H1 (cell line): ENCODE data around the gene UBC. TPM values are rescaled to one million over a fixed set of nuclear protein-coding genes. Genes with fewer than 3 reads are reported as not detected.
A peak's percentile ranks its signal among the peaks of the same experiment; 100 is the strongest.

Source experiments
- CTCF ChIA-PET: fragments of 300-600 bp; sonication (Branson Sonifier 250); formaldehyde crosslinking; loops from one replicate; lab custom pipeline; 2021; ENCODE audit not compliant: partially characterized antibody; lab: Charles Lee
- POLR2A ChIA-PET: fragments of 300-600 bp; sonication (Branson Sonifier 250); formaldehyde crosslinking; loops from one replicate; lab custom pipeline; 2021; ENCODE audit warnings: inconsistent platforms; ENCODE audit not compliant: partially characterized antibody; lab: Charles Lee
- DNase-seq, 2 experiments: peaks; one replicate each; pipeline versions ENCODE4 v3.0.0 to v3.0.0-alpha.2; 2010 to 2022; ENCODE audit warnings: low spot score in 2 of 2, low read depth in 1 of 2, mixed read lengths in 1 of 2
- FAIRE-seq: peaks from 2 replicates; lab custom pipeline; 2011; peaks lifted over from hg19 to GRCh38; lab: Jason Lieb, UNC
- H2AFZ ChIP-seq: 2 replicates; pipeline ENCODE4 v1.8.1; 2012; ENCODE audit warnings: low read length, inconsistent platforms
- H2AK5ac ChIP-seq: 2 replicates; pipeline ENCODE4 v1.6.1; 2013; ENCODE audit warnings: low read depth, low read length
- H2BK120ac ChIP-seq: replicated peaks from 2 replicates; pipeline ENCODE3; 2013; ENCODE audit warnings: low read depth, low read length, inconsistent platforms
- H2BK12ac ChIP-seq: 2 replicates; pipeline ENCODE4 v1.6.1; 2013; ENCODE audit warnings: low read depth, low read length
- H2BK15ac ChIP-seq: 2 replicates; pipeline ENCODE4 v1.6.1; 2013; ENCODE audit warnings: low read length
- H2BK20ac ChIP-seq: 2 replicates; pipeline ENCODE4 v1.6.1; 2013; ENCODE audit warnings: low read length
- H2BK5ac ChIP-seq: 2 replicates; pipeline ENCODE4 v1.6.1; 2013; ENCODE audit warnings: low read depth, low read length
- H3K14ac ChIP-seq: 2 replicates; pipeline ENCODE4 v1.6.1; 2013; ENCODE audit warnings: inconsistent platforms; ENCODE audit not compliant: insufficient read length
- H3K18ac ChIP-seq: 2 replicates; pipeline ENCODE4 v1.6.1; 2013; ENCODE audit warnings: low read length; ENCODE audit errors: extremely low read depth
- H3K23ac ChIP-seq: 2 replicates; pipeline ENCODE4 v1.6.1; 2013; ENCODE audit warnings: inconsistent platforms; ENCODE audit not compliant: insufficient read length
- H3K23me2 ChIP-seq: 2 replicates; pipeline ENCODE4 v1.6.1; 2013; ENCODE audit warnings: low read depth, low read length
- H3K27ac ChIP-seq: 2 replicates; pipeline ENCODE4 v1.6.1; 2011; ENCODE audit warnings: low read depth, low read length, inconsistent platforms
- H3K27me3 ChIP-seq, 4 experiments: replicated peaks in 1 of 4; 1 replicate in 1 of 4; 2 replicates in 3 of 4; pipeline versions ENCODE4 v1.6.1 to v1.8.1; 2011 to 2013; ENCODE audit warnings: low read length in 3 of 4, mild to moderate bottlenecking in 3 of 4, inconsistent platforms in 2 of 4, mixed read lengths in 2 of 4, moderate library complexity in 1 of 4; ENCODE audit not compliant: control insufficient read depth in 3 of 4, insufficient read depth in 3 of 4; ENCODE audit errors: extremely low read depth in 1 of 4
- H3K36me3 ChIP-seq, 4 experiments: 2 replicates each; pipeline versions ENCODE4 v1.6.1 to v1.8.1; 2011 to 2013; ENCODE audit warnings: mild to moderate bottlenecking in 4 of 4, low read length in 3 of 4, moderate library complexity in 2 of 4, control low read depth in 1 of 4, inconsistent platforms in 1 of 4; ENCODE audit not compliant: insufficient read depth in 4 of 4, control insufficient read depth in 2 of 4
- H3K4ac ChIP-seq: replicated peaks from 2 replicates; pipeline ENCODE3; 2013; ENCODE audit warnings: low read length, low read depth, mixed read lengths, inconsistent platforms; ENCODE audit not compliant: insufficient read length
- H3K4me1 ChIP-seq, 4 experiments: replicated peaks in 1 of 4; 1 replicate in 1 of 4; 2 replicates in 3 of 4; pipeline versions ENCODE4 v1.6.1 to v1.8.1; 2011 to 2013; ENCODE audit warnings: low read length in 3 of 4, inconsistent platforms in 2 of 4, mixed read lengths in 1 of 4; ENCODE audit not compliant: insufficient read depth in 4 of 4, control insufficient read depth in 3 of 4
- H3K4me2 ChIP-seq, 2 experiments: 2 replicates each; pipeline versions ENCODE4 v1.6.1 to v1.8.1; 2011 to 2013; ENCODE audit warnings: low read depth in 2 of 2, low read length in 2 of 2, control low read depth in 1 of 2, inconsistent platforms in 1 of 2, mild to moderate bottlenecking in 1 of 2; ENCODE audit not compliant: insufficient read depth in 1 of 2
- H3K4me3 ChIP-seq, 4 experiments: fragments of 200-600, 300-600 bp in 1 of 4; sonication (generic), shearing (Covaris generic), sonication (Bioruptor Twin) in 1 of 4; 2 replicates each; pipeline versions ENCODE4 v1.5.1 to v1.8.1; 2011 to 2016; ENCODE audit warnings: low read length in 4 of 4, low read depth in 3 of 4, control low read depth in 2 of 4, inconsistent platforms in 2 of 4, mild to moderate bottlenecking in 2 of 4, mixed read lengths in 1 of 4, moderate library complexity in 1 of 4; ENCODE audit not compliant: insufficient read depth in 2 of 4; ENCODE audit errors: extremely low read depth in 1 of 4
- H3K56ac ChIP-seq: replicated peaks from 2 replicates; pipeline ENCODE3; 2013; ENCODE audit warnings: low read depth, mild to moderate bottlenecking, mixed read lengths, low read length, inconsistent platforms; ENCODE audit not compliant: insufficient read length
- H3K79me1 ChIP-seq: 2 replicates; pipeline ENCODE4 v1.6.1; 2013; ENCODE audit warnings: low read depth, low read length, control low read depth
- H3K79me2 ChIP-seq, 2 experiments: 2 replicates each; pipeline versions ENCODE4 v1.6.1 to v1.8.1; 2012 to 2013; ENCODE audit warnings: low read length in 2 of 2, mild to moderate bottlenecking in 2 of 2, inconsistent platforms in 1 of 2; ENCODE audit not compliant: insufficient read depth in 2 of 2, control insufficient read depth in 1 of 2
- H3K9ac ChIP-seq, 4 experiments: replicated peaks in 1 of 4; 1 replicate in 1 of 4; 2 replicates in 3 of 4; pipeline versions ENCODE4 v1.6.1 to v1.8.1; 2011 to 2013; ENCODE audit warnings: low read depth in 3 of 4, low read length in 3 of 4, control low read depth in 2 of 4, mild to moderate bottlenecking in 2 of 4, moderate library complexity in 2 of 4, inconsistent platforms in 1 of 4; ENCODE audit errors: extremely low read depth in 1 of 4
- H3K9me3 ChIP-seq, 2 experiments: 2 replicates each; pipeline versions ENCODE4 v1.6.1 to v1.8.1; 2012 to 2013; ENCODE audit warnings: mild to moderate bottlenecking in 2 of 2, moderate library complexity in 2 of 2, control low read depth in 1 of 2, inconsistent platforms in 1 of 2, low read depth in 1 of 2, low read length in 1 of 2, mixed read lengths in 1 of 2; ENCODE audit not compliant: insufficient read depth in 2 of 2
- H4K20me1 ChIP-seq, 2 experiments: replicated peaks in 1 of 2; 2 replicates each; pipeline versions ENCODE3 to v1.8.1; 2011 to 2013; ENCODE audit warnings: inconsistent platforms in 2 of 2, low read length in 2 of 2, mild to moderate bottlenecking in 1 of 2; ENCODE audit not compliant: insufficient read depth in 2 of 2, control insufficient read depth in 1 of 2
- H4K5ac ChIP-seq: 2 replicates; pipeline ENCODE4 v1.6.1; 2013; ENCODE audit warnings: low read length, low read depth, mixed read lengths, inconsistent platforms; ENCODE audit not compliant: insufficient read length
- H4K8ac ChIP-seq: 2 replicates; pipeline ENCODE4 v1.8.0; 2013; ENCODE audit warnings: mild to moderate bottlenecking, moderate library complexity, low read length, inconsistent platforms; ENCODE audit not compliant: insufficient read depth; ENCODE audit errors: extremely low read depth
- H4K91ac ChIP-seq: replicated peaks from 2 replicates; pipeline ENCODE3; 2013; ENCODE audit warnings: low read length, mixed read lengths, inconsistent platforms; ENCODE audit not compliant: insufficient read length
- BACH1 ChIP-seq: IDR thresholded peaks from 2 replicates; pipeline ENCODE4 v1.6.1; 2012; ENCODE audit warnings: low read length, improper control_type of control experiment
- CTCF ChIP-seq, 3 experiments: IDR thresholded peaks; 1 replicate in 2 of 3; 2 replicates in 1 of 3; pipeline versions ENCODE4 v1.5.1 to v1.6.1; 2011; ENCODE audit warnings: low read length in 3 of 3, mild to moderate bottlenecking in 3 of 3, inconsistent platforms in 2 of 3, low read depth in 1 of 3, moderate library complexity in 1 of 3; ENCODE audit not compliant: insufficient read depth in 1 of 3; ENCODE audit errors: control extremely low read depth in 1 of 3
- WGBS, 2 experiments: shearing (Covaris generic) in 1 of 2; methylation state at CpG; one replicate each; pipeline versions ENCODE4 v1.1.6 to v1.1.7; 2013 to 2015; ENCODE audit warnings: low lambda C conversion rate in 2 of 2, mixed read lengths in 2 of 2, inconsistent platforms in 1 of 2, low coverage in 1 of 2, missing lambda C conversion rate in 1 of 2; ENCODE audit not compliant: insufficient replicate concordance in 2 of 2, insufficient coverage in 1 of 2, insufficient read length in 1 of 2; ENCODE audit errors: extremely low coverage in 1 of 2, missing lambda C conversion rate in 1 of 2; 5-methylcytosine and 5-hydroxymethylcytosine counted together
- polyA plus RNA-seq, 7 experiments: library from polyadenylated mRNA; depleted of rRNA in 3 of 7; stranded (reverse) in 5 of 7; unstranded in 2 of 7; fragments of >200 nt in 5 of 7; fragments of 200-250 nt in 2 of 7; gene quantifications; 1 replicate in 5 of 7; 2 replicates in 1 of 7; 4 replicates in 1 of 7; pipeline versions ENCODE4 v1.2.1 to v1.2.3, GENCODE V29; 2011 to 2013; ENCODE audit warnings: missing spikeins in 2 of 7, mixed read lengths in 2 of 7
- total RNA-seq: library from RNA; stranded (reverse); fragmentation: NEBNext Ultra II Directional; extraction: Animal tissue kit (Norgen Biotek cat#: 25700); gene quantifications from 2 replicates; pipeline ENCODE4 v1.2.1, GENCODE V29; 2021

Gene UBC
- total and polyA plus RNA-seq, 2 of the 8 experiments (the other 6 are each of a cell fraction or from before 2014, with no cell fraction given) = 559 to 749 TPM

- FAIRE-seq = no peak
- H2AFZ ChIP-seq = no peak overlapping the region
- DNase-seq = no peak
Measured at GRCh38 chr12:124915239-124916236, 1.1 kb upstream of the UBC start.

More at GRCh38 chr12:124915239-124916236, 1.1 kb upstream of the UBC start:
- Histone ChIP-seq H2AK5ac (no peak overlapping the region; the same call in 1 of the 2 replicates), H3K27ac (peak overlapping the region; percentile 100), H3K4me1 (peaks cover 6 to 21% (median 16%) of the 10 kb centered on the region in 4 experiments; a peak in 6 of 7 replicates), H2BK12ac (peak overlapping the region; percentile 95; the same call in 1 of the 2 replicates), H4K91ac (peak overlapping the region; percentile 97), H3K9ac (peak overlapping the region; percentile 77 to 99 (median 97)), H3K4me2 (peak overlapping the region; percentile 81 to 82), H3K79me2 (peaks cover 8 to 30% of the 10 kb centered on the region in 2 experiments), H2BK20ac (peak overlapping the region; percentile 23; the same call in 1 of the 2 replicates), H3K23me2 (peaks cover 11% of the 10 kb centered on the region), H2BK15ac (no peak overlapping the region), H2BK120ac (peak overlapping the region; percentile 47), H3K14ac (no peak overlapping the region), H3K9me3 (no peaks in the 10 kb centered on the region), H3K56ac (peak overlapping the region; percentile 54), H4K5ac (peak overlapping the region; percentile 90), H3K4ac (peak overlapping the region; percentile 30), H4K20me1 (peaks cover 16 to 19% of the 10 kb centered on the region in 2 experiments), H3K36me3 (peaks cover 12 to 27% (median 23%) of the 10 kb centered on the region in 4 experiments; a peak in 7 of 8 replicates), H3K27me3 (no peaks in the 10 kb centered on the region), H3K79me1 (no peaks in the 10 kb centered on the region), H4K8ac (peak overlapping the region; percentile 98), H3K18ac (peak overlapping the region; percentile 91), H3K4me3 (peak overlapping the region; percentile 74 to 100 (median 99)), H2BK5ac (peak overlapping the region; percentile 100), H3K23ac (no peak overlapping the region)
- WGBS, 2 experiments = 25% methylated on average over 21 of the region's 21 CpGs; no CpG with 5 or more reads in 1 of the 2 experiments
- ChIA-PET POLR2A (interaction anchor here (0.6 to 11.9 kb wide), 18 partner anchors 8 to 1579 kb away, joined by 3 to 250 read pairs (median 6); partner anchors contain the start of gene SCARB1), CTCF (interaction anchor here (1.1 to 2.9 kb wide), 4 partner anchors 9 to 25 kb away, joined by 3 to 11 read pairs (median 6); no protein-coding TSS in a partner anchor)
- TF ChIP-seq BACH1 = peak; percentile 9
- TF ChIP-seq CTCF (IDR thresholded peaks at IDR 0.05; ENCODE audit: control extremely low read depth in 1 of 3, insufficient read depth in 1 of 3, low read depth in 1 of 3, low read length in 3 of 3) = no peak
